ENCODE data around the gene SMYD3.

GRCh38 chr1:246138781-246139180 lies 368.3 kb downstream of the SMYD3 start:
- TF ChIP-seq POLR2A (IDR thresholded peaks at IDR 0.05) (no peak), CTCF (IDR thresholded peaks at IDR 0.05) (no peak), EP300 (IDR thresholded peaks at IDR 0.05) (no peak), POLR2AphosphoS5 (IDR thresholded peaks at IDR 0.05) (no peak)

All from gastroesophageal sphincter (tissue), 3 donors.